Stimulated activated CD8-positive, alpha-beta memory T cell treated with anti-CD3 and anti-CD28 coated beads, Interleukin-12 subunit alpha, Interleukin-12 subunit beta, amount 100 ng/mL, for 4 hours (primary cell): ENCODE measurements around the gene SEMA3G.

Experiments
- DNase-seq: peaks from one replicate; pipeline ENCODE4 v3.0.0-alpha.2; 2020; ENCODE audit warnings: low read depth

Gene SEMA3G

DNA sequence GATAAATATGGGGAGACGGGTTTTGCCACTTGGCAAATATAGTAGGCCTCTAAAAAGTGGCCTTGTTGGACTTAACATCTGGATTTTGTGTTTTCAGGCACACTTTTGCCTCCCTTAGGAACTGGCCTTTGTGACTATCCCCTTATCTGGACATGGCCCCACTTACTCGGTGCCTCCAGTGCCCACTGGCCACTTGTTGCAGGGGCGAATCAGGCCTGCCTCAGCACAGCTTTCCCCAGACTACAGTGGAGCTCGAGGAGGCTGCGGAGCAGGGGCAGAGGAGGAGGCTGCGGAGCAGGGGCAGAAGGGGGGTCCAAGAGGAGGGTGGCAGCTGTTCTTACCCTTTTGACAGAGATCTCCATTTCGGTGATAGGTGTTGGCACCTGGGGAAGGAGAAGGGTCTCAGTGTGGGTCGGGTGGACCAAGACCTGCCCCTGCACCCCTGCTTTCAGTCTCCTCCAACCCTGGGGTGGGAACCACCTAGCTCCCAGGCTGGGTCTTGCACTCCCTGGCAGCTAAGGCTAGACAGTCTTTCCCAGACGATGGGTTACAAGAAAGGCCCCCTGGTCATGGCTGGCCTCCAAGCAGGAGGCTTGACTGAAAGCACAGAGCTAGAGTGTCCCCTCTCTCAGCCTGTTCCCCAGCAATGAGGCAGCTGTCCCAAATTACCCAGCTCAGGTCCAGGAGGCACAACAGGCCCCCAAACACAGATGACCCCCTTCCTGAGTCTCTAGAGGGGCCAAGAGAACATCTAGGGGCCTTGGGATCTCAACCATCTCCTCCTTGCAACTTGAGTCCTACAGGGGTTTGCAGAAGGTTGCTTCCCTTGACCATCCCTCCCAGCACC is 6.1 kb downstream of the SEMA3G start:
- no peak for DNase-seq

- no peak for DNase-seq
Measured at GRCh38 chr3:52438104-52438376, 6.9 kb downstream of the SEMA3G start.

DNA sequence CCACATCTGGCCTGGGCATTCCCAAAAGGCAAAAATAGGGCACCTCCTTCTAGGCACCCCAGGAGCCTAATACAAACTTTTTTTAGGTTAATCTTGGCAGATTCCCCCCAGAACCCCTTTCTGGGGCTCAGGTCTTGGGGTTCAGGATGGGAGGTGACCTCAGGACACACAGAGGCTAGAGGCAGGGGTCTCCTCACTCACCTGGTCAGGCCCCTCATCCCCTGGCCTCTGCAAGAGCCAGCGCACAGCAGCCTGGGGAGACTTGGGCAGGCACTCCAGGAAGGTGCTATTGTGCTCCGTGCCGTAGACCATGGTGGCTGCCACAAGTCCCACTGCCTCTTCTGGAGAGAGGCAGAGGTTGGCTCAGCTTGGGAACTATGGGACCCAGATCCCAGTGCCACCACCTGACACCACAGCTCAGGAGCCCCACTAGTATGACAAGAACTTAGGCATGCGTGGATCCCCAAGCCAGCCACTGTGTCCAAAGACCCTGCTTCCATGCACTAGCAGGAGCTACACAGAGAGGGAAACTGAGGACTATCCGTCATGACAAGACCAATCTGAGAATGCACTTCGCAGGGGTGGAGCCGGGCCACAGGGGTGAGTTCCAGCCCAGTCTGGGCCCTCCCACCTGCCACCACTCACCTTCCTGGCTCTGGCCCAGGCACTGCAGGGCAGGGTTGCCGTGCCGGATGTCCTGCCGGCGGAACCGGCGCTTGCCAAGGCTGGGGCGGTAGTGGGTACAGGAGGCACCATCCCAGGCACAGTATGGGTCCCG is 7.4 kb downstream of the SEMA3G start:
- DNase-seq: no peak

DNA sequence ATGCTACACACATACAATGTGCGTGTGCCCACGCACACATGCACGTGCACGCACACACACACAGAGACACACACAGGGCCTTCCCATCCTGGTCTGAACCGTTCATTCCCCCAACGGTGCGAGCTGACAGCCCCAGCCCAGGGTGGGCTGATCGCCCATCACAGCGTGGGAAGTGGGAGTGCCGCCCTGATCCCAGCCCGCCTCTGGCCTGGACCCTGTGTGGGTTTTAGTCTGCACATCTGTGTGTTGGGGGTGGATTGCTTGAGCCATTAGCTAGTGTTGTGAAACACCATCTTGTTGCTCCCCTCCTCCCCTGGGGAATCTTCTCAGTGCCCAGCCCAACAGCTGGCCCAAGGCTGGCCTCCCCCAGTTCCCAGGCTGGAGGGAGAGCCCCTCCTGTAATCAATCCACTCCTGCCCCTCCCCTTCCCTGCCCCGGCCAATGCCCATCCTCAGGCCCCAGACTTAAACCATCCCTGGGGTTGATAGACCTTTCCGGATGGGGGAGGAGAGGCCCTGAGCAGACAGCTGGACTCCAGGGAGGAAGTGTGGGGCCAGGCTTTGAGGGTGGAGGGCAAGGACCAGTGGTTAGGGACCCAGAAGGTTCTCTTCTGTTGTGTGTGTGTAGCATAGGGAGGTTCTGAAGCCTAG is 8.3 kb downstream of the SEMA3G start:
- no peak for DNase-seq

DNA sequence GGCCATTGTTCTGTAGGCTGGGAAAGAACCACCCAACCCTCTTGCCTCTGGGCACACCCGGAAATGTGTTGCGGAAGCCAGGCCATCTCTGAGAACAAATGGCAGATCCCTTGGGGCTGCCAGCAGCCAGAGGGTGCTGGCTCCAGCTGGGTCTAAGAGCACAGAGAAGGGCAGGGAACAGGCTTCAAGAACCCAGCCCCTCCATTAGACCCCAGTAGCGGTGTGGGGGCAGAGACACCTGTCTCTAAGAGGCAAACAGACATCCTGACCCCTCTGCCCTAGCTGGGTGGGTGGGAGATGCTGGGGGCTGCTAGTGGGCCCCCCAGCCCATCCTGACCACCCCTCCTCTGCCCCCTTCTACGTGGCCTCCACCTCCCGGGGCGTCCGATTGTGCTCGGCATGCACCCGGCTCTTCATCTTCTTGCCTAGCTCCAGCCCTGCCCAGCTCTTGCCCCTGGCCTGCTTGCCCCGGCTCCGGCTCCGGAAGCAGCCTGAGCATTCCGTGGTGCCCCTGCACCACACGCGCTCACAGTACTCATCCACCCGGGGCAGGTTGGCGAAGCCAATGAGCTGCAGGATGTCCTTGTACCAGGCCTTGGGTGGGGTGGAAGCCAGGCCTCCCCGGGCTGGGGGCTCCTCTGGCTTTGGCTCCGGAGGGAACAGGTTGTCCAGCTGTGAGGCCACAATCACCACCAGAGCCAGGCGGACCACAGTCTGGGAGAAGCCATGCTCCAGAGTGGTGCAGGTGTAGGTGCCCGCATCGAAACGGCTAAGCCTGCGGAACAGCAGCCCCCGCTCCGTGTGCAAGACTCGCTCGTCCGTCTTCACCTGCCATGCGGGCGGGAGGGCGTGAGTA is 9.4 kb downstream of the SEMA3G start:
- no peak for DNase-seq

- DNase-seq: no peak
Measured at GRCh38 chr3:52434491-52435115, 10.3 kb downstream of the SEMA3G start.

DNA sequence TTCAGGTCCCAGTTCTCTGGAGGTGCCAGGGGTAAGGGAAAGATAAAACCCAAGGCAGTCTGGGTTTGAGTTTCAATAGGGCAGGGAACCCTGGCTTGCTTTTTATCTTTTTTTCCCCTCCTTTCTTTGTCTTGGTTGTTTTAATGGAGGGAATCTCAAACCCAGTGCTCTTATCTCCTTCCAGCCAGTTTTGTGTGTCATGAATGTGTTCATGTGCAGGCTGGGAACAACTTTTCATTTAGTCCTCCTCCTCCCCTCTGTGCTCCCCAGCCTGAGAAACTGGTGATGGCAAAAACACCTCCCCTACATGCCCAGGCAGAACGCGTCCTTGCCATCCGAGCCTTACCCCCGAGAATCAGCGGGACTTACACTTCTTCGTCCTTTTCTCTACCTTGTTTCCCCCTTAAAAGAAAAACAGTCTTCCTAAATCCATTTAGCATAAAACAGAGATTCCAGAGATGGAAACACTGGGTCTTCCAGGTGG is 10.9 kb downstream of the SEMA3G start:
- no peak for DNase-seq

DNA sequence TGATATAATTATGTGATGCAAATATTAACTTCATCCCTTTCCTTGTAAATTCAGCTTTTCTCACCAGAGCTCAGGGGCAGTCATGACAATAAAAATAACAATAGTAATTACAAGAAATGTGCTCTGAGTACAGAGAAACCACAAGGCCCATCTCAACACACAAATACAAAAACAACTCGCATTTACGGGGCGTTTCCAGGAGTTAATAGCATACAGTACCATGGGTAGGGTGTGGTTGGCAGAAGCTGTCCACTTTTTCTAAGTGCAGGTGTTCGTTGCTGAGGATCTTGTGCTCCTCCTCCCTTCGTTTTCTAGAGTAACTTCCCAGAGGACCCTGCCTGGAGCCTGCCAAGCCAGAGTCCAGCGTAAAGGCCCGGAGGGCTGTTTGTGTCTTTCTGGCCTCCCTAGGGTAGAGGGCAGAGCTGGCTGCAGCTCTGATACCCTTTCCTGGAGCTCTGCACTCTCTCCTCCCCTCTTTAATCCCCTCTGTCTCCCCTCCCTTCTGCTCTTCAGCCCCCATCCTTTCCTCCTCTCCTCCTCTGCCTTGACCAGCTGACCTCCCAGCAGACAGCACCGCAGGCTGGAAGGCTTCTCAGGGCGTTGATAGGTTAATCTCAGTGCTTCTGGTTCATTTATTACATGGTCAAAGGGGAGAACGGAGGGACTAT is 11.4 kb downstream of the SEMA3G start:
- no peak for DNase-seq

GRCh38 chr3:52432691-52433141 is 12.2 kb downstream of the SEMA3G start:
- DNase-seq: no peak

DNA sequence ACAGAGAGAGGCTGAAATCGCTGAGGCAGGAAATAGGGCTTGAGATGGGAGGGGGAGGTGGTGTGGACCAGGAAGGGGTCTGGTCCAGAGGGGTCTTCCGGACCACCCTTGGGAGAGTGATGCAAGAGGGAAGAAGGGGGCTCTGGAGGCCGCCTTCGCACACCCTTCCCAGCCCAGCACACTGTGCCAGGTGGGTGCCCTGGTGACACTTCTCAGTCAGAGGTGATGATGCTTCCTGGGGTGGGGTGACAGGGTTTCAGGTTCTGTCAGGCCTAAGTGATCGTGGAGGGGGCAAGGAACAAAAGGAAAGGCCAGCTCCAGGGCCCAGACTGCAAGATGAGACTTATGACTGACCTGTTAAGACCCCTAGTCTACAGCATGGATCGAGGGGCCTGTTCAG is 12.7 kb downstream of the SEMA3G start:
- DNase-seq: no peak

GRCh38 chr3:52431459-52432223 is 13.3 kb downstream of the SEMA3G start:
- DNase-seq: no peak

- DNase-seq: no peak
Measured at GRCh38 chr3:52430416-52430810, 14.5 kb downstream of the SEMA3G start.

DNA sequence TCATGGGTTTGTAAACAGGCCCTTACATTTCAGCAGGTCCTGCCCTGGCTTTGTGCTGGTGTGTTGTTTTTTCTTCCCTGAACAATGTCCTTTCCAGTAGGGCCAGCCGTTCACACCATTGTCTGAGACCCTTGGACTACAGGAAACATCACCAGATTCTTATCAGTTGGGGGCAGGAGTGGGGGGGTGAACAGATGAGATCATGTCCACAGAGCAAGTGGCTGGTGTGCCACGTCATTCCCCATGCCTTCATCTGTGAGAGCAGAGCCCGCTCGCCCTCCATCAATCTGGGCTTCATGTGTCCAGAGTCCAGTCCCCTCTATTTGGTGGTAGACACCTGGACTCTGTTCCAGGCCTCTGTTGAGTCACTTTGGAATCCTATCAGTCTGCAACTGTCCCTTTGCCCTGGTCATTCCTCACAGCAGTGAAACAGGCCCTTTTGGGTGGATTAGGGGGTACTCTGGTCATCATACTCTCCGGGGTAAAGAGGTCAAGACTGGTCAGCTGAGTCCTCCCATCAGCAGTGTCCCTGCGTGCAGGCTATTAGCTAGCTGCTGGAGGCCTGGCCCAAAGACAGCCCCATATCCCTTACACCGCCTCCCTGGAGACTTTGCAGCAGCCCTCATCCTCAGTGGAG is 15.0 kb downstream of the SEMA3G start:
- DNase-seq: no peak

DNA sequence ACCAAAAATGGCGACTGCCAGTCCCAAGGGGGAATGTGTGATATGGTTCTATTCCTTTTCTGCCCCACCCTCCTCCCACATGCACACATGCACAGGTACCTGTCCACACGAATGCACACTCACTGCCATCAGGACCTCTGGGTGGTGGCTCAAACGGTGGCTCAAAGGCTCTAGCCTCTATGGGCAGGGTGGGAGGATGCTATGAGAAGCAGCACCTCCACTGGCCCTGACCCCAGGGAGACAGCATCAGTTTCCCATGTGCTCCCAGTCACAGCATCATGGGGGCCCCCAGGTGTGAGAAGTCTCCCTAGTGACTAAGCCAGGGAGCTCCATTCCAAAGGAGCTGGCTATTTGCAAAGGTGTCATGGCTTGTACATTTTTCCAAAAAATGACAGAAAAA is 15.9 kb downstream of the SEMA3G start:
- no peak for DNase-seq

DNA sequence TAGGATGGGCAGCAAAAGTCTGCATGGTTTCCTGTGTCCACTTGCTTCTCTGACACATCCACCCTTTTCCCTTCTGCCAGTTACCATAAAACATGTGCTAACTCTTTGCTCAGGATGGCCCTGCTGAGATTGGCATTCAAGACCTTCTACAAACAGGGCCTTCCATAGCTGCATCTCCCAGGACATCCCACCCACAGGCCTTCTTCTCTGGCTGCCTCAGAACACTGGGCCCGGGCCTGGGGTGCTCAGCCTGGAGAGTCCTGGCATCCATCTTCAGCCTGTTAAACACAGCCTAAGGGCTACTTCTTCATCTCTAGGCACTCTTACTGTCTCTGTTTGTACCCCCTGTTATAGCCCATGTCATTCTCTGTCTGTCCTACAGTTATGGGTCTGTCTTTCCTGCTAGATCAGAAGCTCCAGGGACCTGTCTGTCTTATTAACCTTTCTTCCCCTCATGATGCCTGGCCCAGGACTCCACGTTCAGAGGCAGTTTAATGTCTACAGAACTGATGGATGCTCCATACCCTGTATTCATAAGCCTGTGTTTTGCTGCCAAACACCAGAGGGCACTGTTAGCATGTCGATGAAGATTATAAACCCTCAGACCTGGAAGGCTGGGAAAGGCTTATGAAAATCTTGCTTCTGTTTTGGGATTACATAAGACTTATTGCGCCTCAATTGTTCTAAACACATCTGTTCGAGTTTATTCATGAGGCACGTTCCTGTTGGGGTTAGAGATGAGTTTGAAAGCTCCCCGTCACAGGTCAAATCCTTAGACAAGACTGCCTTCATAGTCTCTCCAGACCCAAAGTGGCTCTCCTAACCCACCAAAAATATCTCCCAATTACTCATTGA is 16.5 kb downstream of the SEMA3G start:
- no peak for DNase-seq

DNA sequence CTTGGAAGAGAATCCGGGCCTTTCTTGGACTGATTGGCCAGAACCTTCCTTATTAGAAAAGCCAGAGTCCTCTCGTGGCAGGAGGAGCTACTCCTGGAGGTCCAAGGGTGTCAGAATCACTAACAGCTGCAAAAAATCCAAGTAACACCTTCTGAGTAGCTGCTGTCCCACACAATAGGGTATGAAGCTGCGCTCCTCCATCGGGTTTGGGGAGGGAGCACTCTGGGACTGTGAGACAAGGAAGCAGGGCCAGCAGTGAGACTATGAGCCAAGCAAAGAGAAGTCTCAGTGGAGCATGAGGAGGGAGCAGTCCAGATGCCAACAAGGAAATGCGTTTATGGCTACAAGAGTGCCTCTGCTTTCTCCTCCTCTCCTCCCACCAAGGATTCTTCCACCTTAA is 21.7 kb downstream of the SEMA3G start:
- DNase-seq: no peak

DNA sequence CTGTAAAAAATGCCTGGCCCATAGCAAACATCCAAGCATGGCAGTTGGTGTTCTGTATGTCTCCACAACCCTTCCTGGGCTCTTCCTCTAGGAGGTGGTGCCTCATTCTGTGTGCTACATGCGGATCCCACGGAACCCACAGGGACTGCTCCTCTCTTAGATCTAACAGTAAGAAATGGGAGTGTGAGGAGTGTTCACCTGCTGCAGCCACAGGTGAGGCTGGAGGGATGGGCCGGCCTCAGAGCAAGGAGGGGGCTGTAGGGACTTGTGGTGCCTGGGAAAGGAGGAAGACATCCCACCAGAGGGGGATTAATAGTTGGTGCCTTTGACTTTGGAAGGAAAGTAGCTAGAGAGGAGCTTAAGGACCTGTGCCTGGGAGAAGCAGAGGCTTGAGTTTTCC is 22.2 kb downstream of the SEMA3G start:
- no peak for DNase-seq

DNA sequence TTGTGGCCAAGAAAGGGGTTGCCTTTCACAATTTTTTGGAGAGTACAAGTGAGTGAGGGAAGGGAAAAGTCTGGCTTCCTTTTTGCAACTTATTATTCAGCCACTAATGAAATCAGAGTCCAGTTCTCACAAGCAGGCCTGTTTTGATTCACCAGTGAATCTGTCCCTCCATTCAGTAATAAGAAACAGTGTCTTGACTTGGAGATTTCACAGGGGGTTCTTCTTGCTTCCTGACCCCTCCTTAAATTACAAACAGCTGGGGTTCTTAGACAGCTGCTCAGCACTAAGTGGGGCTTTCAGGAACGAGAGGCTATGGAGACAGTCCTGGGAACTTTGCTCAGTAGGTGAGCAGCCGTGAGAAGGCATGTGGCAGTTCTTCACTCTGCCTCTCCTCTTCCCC is 24.5 kb downstream of the SEMA3G start:
- DNase-seq: no peak

GRCh38 chr3:52415800-52416199 is 29.1 kb downstream of the SEMA3G start:
- DNase-seq: no peak
